ENCODE results near the gene TMCC1.
A peak's percentile ranks its signal among the peaks of the same experiment; 100 is the strongest.
"Not testable (repeated sequence)": the region's sequence is repeated elsewhere in the genome, so short reads cannot be mapped to it uniquely, and the experiment has no call there.

TMCC1 gene

DNA sequence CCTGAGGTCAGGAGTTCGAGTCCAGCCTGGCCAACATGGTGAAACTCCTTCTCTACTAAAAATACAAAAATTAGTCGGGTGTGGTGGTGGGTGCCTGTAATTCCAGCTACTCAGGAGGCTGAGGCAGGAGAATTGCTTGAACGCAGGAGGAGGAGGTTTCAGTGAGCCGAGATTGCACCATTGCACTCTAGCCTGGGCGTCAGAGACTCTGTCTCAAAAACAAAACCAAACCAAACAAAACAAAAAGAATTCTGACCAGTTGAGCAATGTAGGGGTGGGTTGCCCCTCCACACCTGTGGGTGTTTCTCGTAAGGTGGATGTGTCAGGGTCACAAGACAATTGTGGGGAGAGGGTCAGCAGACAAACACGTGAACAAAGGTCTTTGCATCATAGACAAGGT is 252.5 kb downstream of the TMCC1 start:
- H3K4me3 ChIP-seq (ENCODE audit: low read depth, low read length); DNase-seq (ENCODE audit: low read depth): not testable (repeated sequence)

DNA sequence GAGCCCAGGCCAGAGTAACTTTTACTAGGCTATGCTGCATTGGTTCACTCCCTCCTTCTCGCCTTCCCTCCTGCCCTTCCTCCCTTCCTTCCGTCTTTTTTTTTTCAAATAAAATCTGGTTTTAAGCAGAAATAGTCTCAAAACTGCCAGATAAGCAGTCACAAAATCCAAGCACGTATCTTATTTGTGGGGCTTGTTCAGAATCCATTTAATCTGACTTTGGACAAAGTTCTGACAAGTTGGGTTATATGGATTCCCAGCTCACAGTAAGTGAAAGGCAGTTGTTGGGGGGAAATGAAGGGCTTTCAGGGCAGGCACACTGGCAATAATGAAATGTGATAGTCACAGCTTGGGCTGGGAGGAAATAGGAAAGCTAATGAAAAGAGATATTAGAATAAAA is 255.0 kb downstream of the TMCC1 start:
- DNase-seq (ENCODE audit: low read depth): no peak
- H3K4me3 ChIP-seq (ENCODE audit: low read depth, low read length): no peak overlapping the region

DNA sequence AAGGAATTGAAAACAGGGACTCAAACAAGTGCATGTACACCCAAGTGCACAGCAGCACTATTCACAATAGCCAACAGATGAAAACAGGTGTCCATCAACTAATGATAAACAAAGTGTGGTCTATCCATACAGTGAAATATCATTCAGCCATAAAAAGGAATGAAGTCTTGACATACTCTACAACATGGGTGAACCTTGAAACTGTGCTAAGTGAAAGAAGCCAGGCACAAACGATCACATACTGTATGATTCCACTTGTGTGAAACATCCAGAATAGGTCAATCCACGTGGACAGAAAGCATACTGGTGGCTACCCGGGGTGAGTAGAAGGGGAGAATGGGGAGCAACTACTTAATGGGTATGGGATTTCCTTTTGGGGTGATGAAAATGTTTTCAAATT is 257.4 kb downstream of the TMCC1 start:
- H3K4me3 ChIP-seq (ENCODE audit: low read depth, low read length): no peak overlapping the region

DNA sequence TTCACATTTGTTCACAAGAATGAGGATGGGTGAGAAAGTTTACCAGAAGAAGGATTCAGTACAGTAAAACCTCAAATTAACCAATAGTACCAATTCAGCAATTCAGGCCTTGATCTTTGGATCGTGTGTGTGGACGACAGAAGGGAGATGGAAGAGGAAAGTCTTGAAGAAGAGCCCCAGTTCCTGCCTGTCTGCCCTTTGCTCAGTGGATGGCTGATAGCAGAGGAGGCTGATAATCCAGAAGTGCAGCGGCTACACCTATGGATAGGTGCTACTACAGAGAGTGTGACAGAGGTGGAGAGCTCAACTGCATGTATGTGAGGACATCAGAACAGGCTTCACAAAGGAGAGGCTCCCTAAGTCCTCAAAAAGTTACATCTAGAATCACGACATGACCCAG is 257.9 kb downstream of the TMCC1 start:
- no peak overlapping the region for H3K4me3 ChIP-seq (ENCODE audit: low read depth, low read length)
- no peak for DNase-seq (ENCODE audit: low read depth)

More for the DNA sequence above, 257.4 kb downstream of the TMCC1 start:
- no peak for DNase-seq (ENCODE audit: low read depth)

DNA sequence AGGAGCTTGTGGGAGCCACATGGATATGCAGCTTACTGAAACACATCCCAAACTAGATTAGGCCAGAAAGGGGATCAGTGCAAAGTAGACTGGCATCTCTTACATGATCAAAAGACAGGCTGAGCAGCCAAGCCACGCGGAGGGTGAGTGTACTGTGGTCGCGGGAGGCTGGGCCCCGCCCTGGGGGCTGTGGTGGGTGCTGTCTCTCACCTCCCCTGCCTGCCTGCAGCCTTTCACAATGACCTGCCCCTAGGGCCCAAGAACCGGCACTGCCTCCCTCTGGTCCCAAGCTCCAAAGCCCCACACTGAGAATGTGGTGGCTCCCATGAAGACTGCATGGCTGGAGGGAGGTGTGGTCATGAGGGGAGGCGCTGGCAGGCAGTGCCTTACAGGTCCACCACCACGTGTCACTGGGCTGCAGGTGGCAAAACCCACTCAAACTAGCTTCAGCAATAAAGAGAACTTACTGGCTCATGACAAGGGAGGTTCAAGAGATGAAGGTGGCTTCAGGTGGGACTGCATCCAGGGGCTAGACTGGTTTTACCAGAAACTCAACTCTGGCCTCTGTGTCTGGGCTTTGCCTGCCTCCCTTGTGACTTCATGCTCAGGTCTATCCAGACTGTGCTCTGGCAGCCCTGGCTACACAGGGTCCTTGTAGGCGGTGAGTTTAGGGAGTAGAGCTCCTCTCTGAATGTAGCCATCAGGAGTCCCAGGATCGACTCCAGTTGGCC is 259.6 kb downstream of the TMCC1 start:
- H3K4me3 ChIP-seq (ENCODE audit: low read depth, low read length): no peak overlapping the region
- no peak for DNase-seq (ENCODE audit: low read depth)

DNA sequence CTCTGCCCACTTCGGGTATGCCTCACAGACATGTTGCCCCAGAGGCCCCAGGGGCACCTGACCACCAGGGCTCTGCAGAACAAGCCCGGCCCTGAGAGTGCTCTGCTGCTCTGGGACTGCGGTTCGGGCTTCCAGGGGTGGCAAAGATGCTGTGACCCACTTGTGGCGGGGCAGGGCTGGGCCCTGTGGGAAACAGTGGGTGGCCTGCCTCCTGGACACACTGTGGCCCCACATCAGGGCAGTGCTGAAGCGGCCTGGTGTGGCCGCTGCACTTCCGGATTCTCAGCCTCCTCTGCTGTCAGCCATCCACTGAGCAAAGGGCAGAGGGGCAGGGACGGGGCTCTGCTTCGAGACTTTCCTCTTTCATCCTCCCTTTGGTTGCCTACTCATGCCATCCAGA is 260.5 kb downstream of the TMCC1 start:
- H3K4me3 ChIP-seq (ENCODE audit: low read depth, low read length): no peak overlapping the region
- no peak for DNase-seq (ENCODE audit: low read depth)

DNA sequence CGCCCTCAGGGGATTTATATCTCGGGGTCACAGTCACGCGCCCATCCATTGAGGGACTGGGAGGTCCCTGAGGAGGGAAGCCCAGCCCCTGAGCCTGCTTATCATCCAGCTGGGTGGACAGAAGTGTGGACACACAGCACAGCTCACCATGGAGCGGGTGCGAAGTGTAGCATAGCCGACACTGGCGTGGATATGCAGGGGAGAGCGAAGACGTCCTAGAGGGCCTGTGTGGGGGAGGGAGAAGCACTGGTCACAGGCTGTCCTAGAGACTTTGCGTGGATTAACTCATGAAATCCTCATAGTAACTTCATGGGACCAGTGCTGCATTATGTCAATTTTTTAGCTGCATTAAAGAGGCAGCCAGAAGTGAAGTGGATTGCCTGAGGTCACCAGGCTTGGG is 261.0 kb downstream of the TMCC1 start:
- no peak for DNase-seq (ENCODE audit: low read depth)

DNA sequence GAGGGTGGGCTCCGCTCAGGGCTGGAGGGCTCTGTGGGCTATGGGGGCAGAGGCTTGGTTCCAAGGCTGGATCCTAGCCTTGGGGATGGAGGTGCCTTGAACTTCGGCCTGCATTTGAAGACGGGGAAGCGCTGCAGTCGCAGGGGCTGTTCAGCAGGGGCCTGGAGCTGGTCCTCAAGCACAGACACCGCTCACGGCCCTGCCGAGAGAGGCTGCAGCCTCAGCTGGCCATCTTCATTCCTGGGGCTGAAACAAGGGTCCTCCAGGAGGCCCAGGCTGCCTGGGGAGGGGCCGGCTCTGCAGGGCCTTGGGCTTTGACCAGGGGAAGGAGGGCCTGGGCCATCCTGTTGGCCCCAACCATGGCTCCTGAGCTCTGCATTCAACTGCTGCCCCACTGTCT is 261.5 kb downstream of the TMCC1 start:
- DNase-seq (ENCODE audit: low read depth): no peak
- H3K4me3 ChIP-seq (ENCODE audit: low read depth, low read length): no peak overlapping the region

More for the DNA sequence above, 261.0 kb downstream of the TMCC1 start:
- no peak overlapping the region for H3K4me3 ChIP-seq (ENCODE audit: low read depth, low read length)

DNA sequence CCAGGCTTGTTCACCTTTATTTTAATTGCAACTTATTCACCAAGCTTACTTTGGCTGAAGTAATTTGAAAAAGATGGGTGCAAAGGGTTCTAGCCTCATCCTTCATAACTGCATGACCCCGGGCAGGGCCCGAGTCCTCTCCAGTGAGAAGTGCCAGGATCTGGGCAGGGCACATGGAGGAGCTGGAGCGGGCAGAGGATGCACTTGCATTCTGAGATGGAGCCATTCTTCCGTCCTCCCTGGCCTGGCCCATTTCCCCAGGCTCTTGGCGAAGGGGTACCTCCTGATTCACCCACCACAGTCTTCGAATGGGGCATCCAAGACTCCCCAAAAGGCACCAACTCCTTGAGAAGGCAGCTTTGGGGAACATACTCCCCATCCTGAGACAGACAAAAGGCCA is 264.5 kb downstream of the TMCC1 start:
- H3K4me3 ChIP-seq (ENCODE audit: low read depth, low read length): no peak overlapping the region
- DNase-seq (ENCODE audit: low read depth): no peak

DNA sequence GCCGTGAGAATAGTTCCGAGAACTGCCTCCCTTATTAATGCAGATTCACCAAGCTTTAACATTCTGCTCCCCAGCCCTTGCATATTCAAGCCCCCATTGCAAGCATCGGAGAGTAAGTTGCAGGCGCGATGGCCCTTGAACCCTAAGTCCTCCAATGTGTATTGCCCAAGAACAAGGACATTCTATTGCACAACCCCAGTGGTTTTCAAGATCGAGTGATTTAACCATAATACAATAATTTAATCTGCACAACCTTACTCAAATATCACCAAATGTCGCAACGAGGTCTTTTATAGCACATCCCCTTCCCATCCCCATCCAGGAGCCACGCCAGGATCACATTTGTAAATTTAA is 265.4 kb downstream of the TMCC1 start:
- peak; percentile 37 for DNase-seq (ENCODE audit: low read depth)
- H3K4me3 ChIP-seq (ENCODE audit: low read depth, low read length): no peak overlapping the region

DNA sequence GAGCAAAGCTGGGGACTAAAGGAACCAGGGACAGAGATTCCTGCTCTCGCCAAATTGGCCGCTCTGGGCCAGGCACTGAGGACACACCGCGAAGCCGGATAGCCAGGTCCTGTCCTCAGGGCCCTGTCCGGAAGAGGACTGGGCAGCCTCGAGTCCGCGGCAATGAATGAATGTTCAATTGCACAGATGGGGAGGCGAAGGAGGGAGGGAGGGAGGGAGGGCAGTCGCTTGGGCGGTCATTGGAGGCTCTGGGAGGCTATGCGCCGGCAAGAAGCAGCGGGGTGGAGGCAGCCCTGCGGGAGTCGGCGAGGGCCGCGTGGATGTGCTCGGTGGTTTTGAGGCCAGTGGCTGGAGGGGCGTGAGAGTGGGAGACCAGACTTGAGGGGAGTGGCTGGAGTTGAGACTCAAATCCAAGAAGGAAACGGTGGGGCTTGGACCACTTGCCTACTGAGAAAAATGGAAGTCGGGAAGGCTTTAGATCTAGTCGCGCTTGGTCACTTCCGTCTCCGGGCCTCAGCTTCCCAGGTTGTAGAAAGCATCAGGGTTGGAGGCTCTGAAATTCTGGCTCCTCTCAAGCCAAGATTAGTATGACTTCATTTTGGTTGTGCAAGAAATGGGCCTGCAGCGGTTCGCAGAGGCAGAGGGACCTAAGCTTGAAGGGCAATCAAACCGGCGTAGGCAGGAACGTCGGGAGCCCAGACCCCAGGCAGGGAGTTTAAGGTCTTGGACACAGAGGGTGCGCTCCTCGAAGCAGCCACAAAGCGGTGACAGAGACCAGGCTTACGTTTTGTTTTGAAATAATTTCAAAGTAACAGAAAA is 266.0 kb downstream of the TMCC1 start:
- peak; percentile 66 for DNase-seq (ENCODE audit: low read depth)
- H3K4me3 ChIP-seq (ENCODE audit: low read depth, low read length): peak overlapping the region; percentile 40

DNA sequence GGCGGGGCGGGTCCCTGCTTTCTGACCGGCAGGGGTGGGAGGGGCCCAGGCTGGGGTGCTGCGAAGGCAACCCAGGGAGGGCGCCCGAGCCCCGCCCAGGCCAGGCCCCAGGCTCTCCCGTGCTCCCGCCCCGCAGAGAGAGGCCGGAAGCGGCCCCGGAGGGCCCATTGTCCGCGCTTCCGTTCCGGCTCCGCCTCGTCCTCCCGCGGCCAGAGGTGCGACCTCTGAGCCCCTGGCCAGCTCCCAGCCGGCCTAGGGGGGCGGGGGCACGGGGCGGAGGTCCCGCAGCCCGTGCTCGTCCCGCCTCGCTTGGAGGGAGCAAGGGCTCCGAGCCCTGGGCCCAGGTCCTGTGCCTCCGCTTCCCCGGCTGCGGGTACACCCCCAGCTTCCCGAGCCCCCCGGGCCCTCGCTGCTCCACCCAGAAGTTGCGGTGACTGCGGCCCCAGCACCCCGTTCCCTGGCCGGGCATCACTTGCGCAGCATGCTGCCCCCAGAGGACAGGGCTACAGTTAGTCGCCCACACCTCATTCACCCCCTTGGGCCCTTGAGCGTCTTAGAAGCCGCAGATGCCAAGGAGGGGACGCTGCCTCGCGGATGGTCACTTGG is 266.7 kb downstream of the TMCC1 start:
- peak overlapping the region; percentile 40 for H3K4me3 ChIP-seq (ENCODE audit: low read depth, low read length)
- no peak for DNase-seq (ENCODE audit: low read depth)

DNA sequence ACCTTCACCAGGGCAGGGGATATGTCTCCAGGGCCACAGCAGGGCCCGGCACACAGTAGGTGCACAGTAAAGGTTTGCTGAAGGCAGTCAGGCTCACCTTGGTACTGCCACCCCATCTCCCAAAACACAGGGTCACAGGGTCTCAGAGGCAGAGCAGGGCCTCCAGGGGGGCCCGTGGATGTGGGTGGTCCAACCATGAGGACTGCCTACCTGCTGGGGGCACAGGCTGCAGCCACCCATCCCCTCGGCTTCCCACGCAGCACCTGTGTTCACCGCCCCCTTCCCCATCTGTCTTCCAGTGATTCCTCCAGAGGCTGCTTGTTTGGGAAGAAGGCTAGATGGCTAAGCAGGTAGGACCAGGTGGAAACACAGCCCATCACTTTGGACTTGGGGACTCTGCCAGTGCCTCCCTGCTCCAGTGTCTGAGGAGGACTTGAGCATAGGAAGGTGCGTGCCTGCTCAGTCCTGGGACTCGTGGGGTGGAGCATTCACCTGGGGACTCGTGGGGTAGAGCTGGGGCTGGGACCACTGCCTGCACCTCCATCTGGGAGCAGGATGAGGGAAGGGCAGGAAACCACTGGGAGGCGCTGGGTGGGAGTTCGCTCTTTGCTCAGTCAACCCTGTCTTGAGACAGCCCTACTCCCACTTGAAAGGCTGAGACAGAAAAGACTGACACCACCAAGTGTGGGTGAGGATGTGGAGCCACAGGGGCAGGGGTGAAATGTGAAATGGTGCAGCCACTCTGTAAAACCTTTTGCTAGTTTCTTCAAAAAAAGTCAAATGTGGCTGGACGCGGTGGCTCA is 268.2 kb downstream of the TMCC1 start:
- no peak overlapping the region for H3K4me3 ChIP-seq (ENCODE audit: low read depth, low read length)
- DNase-seq (ENCODE audit: low read depth): no peak

DNA sequence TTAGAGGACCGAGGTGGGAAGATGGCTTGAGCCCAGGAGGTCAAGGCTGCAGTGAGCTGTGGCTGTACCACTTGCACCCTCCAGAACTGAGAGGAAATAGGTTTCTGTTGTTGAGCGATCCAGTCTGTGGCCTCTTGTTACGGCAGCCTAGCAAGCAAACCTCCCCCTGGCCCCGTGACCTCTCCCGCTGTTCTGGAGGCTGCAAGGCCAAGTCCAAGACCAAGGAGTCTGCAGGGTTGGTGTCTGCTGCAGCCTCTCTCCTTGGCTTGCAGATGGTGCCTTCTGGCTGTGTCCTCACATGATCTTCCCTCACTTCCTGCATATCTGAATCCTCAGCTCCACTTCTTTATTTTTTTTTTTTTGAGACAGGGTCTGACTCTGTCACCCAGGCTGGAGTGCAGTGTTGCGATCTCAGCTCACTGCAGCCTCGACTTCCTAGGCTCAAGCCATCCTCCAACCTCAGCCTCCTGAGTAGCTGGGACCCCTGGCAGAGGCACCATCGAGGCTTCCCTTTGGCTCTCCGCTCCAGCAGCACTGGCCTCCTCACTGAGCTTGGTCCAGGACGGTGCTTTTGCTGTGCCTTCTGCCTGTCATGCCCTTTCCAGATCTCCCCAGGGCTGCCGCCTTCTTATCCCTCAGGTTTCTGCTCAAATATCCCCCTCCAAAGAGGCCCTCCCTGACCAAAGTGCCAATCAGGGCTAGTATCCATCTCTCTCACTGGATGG is 269.0 kb downstream of the TMCC1 start:
- no peak for DNase-seq (ENCODE audit: low read depth)
- H3K4me3 ChIP-seq (ENCODE audit: low read depth, low read length): no peak overlapping the region

DNA sequence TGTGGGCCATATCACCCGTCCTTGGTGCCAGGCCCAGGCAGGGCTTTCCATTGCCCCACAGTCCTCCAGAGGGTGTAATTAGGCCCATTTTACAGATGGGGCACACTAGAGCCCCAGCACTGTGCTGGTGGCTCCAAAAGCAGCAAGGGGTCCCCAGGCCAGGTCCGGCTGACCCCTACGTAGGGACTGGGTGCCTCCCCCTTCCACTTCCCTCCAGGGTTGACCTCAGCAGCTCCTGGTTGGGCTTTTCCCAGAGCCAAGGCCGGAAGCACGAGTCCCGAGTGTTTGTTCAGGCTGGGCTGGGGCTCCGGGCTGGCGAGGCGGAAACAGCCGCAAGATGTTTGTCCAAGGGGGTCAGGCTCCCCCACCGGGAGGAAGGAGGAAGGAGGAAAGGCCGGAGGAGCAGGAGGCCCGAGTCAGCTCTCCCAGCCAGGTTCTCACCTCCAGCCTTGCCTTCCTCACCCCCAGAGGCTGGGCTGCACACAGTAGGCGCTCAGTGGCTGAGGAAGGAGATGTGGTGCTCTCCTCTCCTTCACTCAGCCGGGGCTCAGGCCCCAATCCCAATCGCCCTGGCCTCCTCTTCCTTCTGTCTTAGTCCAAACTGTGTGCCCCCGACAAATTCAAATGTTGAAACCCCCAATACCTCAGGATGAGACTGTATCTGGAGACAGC is 269.9 kb downstream of the TMCC1 start:
- no peak for DNase-seq (ENCODE audit: low read depth)
- no peak overlapping the region for H3K4me3 ChIP-seq (ENCODE audit: low read depth, low read length)

DNA sequence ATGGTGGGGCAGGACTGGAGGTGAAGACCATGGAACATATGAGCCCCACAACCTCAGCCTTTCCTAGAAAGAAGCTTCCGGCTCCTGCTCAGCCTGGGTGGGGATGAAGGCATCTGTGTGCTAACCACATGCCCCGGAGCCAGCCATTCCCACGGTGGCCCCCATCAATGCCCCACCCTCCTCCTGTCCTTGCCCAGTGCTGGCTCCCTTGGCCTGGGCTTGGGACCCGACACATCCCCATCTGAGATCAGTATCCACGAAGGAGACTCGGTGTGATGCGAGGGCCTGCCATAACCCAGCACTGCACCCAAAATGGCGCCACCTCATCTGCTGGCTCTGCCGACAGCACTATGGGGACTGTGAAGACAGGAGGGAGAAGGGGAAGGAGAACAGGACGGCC is 270.6 kb downstream of the TMCC1 start:
- DNase-seq (ENCODE audit: low read depth): no peak
- no peak overlapping the region for H3K4me3 ChIP-seq (ENCODE audit: low read depth, low read length)

DNA sequence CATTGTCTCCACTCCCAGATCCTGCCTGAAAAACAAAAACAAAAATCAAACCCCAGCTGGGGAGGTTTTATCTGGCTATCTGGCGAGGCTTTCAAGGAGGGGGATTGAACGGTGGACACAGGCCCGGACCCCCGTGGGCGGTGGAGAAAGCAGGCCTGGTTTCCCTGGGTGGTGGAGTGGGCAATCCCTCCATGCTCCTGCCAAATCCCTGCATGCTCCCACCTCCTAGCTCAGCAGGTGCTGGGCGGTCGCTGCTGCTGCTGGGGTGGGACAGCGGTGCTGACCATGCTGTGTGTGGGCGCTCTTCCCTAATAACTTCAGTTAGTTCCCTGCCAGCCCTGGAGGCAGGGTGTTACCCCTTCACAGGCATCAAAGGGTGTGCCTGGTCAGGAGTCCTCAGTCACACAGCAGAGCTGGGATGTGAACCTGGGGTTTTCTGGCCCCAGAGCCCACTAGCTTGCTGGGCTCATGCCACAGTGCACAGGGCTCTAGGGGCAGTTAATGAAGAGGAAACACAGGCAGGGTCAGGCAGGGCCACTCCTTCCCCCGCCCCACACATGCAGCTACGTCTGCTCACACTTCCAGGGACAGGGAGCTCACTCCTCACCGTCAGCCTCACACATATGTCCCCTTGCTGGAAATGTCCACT is 271.2 kb downstream of the TMCC1 start:
- no peak overlapping the region for H3K4me3 ChIP-seq (ENCODE audit: low read depth, low read length)
- no peak for DNase-seq (ENCODE audit: low read depth)

DNA sequence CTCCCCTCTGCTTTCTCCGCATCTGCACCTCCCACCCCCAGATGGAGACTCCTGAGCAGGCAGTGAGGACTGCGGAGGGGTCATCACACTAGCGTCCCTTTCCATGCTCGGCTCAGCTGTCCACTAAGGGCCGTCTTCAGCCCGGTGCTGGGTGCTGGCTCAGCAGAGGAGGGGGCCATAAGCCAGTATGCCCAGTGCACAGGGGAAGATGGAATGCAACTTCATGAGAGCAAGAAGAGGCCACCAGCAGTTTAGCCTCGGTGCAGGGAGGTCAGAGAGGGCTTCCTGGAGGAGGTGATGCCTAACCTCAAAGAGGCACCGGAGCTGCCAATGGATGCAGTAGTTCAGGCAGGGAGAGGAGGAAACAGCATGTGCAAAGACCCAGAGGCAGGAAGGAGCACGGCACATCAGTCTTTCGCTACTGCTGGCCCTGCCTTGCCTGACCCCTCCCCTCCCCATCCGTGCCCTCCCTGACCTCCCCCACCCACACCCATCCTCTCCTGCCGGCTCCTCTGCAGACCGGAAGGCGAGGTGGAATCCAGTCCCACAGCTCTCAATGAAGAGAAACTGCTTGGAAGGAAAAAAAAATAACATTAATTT is 271.8 kb downstream of the TMCC1 start:
- H3K4me3 ChIP-seq (ENCODE audit: low read depth, low read length): no peak overlapping the region
- DNase-seq (ENCODE audit: low read depth): no peak
